COLO668 (cell line): ENCODE measurements around the gene UGT1A4.
"Not testable (repeated sequence)": the region's sequence is repeated elsewhere in the genome, so short reads cannot be mapped to it uniquely, and the experiment has no call there.

Source experiments
- DNase-seq: peaks from one replicate; lab custom pipeline; 2025; ENCODE audit not compliant: unreplicated experiment; lab: John Stamatoyannopoulos, UW

UGT1A4 gene

DNA sequence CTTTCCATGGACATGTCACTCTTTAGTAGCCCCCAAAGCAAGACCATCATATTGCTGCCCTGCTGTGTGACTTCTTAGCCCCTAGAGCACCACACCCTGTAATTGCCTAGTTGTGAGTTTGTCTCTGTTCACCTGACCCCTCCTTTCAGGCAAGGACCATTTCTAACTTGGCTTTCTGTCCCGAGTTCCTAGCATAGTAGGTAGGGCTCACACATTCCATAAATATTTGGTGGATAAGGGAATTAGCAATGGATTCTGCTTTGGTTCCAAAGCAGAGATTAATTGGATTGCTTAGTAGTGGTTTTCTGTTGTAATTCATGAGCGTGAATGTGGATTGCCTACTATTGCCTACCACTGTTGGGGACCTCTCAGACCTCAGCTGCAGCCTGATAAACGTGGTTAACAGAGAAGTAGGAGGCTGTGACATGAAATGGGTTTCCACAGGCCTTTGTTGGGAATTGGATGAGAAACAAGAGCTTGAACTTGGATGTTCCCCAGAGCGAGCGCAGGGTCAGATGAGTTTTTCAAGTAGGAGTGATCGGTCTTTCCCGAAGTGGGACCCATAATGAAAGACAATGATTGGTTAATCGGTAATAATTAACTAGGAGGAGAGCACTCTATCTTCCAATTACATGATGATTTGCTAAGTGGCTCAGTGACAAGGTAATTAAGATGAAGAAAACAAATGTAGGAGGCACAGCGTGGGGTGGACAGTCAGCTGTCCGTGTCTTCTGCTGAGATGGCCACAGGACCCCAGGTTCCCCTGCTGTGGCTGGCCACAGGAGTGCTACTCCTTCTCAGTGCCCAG is 28.1 kb downstream of the UGT1A4 start:
- no peak for DNase-seq

DNA sequence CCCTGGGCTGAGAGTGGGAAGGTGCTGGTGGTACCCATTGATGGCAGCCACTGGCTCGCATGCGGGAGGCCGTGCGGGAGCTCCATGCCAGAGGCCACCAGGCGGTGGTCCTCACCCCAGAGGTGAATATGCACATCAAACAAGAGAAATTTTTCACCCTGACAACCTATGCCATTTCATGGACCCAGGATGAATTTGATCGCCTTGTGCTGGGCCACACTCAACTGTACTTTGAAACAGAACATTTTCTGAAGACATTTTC is 28.7 kb downstream of the UGT1A4 start:
- no peak for DNase-seq

DNA sequence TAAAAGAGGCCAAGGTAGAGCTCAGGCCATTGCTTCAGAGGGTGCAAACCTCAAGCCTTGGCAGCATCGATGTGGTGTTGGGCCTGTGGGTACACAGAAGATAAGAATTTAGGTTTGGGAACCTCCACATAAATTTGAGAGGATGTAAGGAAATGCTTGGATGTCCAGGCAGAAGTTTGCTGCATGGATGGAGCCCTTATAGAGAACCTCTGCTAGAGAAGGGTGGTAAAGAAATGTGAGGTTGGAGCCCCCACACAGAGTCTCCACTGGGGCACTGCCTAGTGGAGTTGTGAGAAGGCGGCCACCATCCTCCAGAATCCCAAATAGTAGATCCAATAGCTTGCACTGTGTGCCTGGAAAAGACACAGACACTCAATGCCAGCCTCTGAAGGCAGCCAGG is 32.2 kb downstream of the UGT1A4 start:
- not testable (repeated sequence) for DNase-seq

DNA sequence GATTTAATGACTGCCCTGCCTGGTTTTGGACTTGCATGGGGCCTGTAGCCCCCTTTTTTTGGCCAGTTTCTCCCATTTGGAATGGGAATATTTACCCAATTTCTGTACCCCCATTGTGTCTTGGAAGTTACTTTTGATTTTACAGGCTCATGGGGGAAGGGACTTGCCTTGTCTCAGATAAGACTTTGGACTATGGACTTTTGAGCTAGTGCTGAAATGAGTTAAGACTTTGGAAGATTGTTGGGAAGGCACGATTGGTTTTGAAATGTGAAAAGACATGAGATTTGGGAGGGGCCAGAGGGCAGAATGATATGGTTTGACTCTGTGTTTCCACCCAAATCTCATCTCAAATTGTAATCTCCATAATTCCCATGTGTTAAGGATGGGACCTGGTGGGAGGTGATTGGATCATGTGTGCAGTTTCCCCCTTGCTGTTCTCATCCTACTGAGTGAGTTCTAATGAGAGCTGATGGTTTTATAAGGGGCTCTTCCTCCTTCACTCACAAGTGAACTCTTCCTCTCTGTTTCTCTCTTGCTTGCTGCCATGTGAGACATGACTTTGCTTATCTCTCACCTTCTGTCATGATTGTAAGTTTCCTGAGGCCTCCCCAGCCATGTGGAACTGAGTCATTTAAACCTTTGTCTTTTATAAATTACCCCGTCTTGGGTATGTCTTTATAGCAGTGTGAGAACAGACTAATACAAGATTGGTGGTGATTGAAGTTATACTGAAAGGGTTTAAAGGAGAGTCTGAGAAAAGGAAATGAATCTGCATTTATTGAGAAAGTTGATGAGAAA is 32.9 kb downstream of the UGT1A4 start:
- DNase-seq: not testable (repeated sequence)

DNA sequence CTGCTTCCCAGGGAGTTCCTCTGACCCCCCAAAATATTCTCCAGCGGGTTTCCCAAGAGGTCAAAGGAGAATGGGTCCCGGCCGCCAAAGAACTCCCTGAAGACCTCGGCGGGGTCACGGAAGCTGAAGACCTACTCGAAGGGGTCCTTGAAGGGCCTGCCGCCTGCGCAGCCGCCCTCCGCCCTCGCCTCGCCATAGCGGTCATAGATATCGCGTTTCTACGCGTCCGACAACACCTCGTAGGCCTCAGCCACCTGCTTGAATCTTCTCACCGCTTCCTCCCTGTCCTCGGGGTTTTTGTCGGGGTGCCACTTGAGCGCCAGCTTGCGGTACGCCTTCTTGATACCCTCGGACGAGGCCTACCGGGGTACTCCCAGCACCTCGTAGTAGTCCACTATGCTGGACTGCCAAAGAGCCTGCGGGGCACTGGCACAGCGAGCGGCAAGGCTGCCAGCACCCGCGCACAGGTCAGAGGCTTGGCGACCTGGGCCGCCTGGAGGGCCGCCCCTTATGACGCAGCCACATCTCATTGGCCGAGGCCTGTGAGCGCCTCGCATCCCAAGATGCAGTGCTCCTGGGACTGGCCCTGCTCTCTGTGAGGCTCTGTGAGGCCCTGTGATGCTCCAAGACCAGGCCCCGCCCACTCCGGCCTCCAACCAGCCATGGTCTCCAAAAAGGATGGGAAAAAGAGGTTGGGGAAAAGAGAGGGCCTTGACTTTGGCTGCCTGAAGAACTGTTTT is 36.5 kb downstream of the UGT1A4 start:
- no peak for DNase-seq

DNA sequence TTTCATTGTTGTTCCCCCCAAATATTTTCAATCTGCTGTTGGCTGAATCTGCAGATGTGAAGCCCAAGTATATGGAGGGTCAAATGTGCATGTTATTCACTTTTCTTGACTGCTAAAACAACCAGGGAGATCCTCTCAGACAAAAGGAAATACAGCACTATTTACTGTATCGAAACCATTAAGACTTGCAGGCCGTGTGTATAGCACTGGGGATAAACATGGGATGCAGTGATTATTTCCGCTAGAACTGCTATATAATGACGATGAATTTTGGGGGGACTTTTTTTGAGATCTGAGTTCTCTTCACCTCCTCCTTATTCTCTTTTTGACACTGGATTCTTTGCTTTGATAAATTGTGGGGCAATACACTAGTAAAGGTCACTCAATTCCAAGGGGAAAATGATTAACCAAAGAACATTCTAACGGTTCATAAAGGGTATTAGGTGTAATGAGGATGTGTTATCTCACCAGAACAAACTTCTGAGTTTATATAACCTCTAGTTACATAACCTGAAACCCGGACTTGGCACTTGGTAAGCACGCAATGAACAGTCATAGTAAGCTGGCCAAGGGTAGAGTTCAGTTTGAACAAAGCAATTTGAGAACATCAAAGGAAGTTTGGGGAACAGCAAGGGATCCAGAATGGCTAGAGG is 38.0 kb downstream of the UGT1A4 start:
- DNase-seq: no peak

DNA sequence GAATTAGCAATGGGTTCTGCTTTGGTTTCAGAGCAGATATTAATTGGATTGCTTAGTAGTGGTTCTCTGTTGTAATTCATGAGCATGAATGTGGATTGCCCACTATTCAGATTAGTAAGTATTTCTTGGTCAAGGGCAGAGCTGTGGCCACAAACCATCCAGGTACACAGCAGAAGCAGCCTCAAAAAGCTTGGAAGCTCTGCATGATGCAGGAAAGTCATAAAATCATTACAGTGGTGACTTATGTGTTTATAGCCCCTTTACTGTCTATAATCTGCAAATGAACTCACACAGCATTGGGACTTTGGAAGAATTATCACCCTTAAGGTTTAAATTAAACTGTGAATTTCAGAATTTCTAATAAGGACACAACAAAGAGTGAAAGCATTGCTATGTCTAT is 39.6 kb downstream of the UGT1A4 start:
- DNase-seq: no peak

DNA sequence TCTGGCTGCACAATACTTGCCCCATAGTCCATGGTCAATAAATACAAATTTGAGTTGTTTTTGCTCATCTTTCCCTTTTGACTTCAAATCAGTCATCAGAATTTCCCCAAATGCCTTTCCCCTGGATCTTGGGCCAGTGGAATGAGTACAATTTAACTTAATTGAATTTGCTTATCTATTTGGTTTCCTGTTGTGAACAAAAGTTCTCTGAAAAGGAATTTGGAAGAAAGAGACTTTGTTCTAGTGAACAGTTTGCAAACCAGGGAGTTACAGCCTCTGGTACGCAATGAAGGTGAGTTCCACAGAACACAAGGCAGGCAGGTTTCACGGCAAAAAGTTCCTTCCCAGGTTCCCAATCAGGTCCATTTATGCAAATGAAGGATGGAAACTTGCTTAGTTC is 40.3 kb downstream of the UGT1A4 start:
- no peak for DNase-seq

DNA sequence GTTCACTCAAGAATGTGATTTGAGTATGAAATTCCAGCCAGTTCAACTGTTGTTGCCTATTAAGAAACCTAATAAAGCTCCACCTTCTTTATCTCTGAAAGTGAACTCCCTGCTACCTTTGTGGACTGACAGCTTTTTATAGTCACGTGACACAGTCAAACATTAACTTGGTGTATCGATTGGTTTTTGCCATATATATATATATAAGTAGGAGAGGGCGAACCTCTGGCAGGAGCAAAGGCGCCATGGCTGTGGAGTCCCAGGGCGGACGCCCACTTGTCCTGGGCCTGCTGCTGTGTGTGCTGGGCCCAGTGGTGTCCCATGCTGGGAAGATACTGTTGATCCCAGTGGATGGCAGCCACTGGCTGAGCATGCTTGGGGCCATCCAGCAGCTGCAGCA is 41.5 kb downstream of the UGT1A4 start, which contains the start of gene UGT1A1:
UGT1A1 (plus strand) TSS at position 228 of the 400 bp plus-strand sequence; CDS start at position 246, 18 bp downstream.
- no peak for DNase-seq

DNA sequence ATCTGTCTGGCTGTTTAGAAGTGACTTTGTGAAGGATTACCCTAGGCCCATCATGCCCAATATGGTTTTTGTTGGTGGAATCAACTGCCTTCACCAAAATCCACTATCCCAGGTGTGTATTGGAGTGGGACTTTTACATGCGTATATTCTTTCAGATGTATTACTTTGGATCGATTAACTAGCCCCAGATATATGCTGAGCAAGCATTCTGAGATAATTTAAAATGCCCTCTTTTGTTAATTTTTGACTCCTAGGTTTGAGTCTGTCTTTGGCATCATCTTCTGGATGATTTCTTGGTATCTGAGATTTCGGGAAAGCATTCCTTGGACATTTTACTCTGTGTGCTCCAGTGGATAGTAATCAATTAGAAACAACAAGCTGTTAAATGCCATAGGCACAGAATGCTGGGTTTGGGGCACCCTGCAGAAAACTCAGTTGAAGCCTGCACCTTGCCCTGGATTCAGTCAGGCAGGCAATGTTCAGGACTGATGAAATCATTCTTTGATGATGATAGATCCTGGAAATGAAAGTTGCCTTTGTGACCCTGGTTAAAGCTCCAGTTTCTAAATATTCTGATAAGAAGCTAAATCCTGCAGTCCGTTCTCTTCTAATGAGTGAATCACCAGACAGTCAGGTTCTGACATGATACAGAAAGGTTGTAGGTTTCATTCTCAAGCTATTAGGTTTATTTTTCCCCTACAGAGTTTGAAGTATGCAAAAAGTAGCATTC is 42.7 kb downstream of the UGT1A4 start:
- no peak for DNase-seq

DNA sequence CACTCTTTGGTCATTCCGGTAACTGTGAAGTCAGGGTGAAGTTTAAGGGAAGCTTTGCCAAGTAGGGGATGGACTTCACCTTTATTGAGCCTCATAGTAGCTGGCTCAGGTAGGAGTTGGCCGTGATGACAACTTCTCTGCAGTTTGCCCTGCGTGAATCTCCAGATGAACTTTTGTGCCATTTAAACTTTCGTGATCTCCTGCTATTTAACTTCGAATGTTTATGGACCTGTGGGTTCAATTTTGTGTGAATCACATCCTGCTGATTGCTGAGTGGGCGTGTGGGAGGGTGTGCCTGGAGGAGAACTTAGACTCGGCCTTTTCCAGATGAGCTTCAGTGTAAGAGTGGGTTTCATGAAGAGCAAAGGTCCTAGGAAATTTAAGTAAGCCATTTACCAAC is 45.7 kb downstream of the UGT1A4 start:
- no peak for DNase-seq

DNA sequence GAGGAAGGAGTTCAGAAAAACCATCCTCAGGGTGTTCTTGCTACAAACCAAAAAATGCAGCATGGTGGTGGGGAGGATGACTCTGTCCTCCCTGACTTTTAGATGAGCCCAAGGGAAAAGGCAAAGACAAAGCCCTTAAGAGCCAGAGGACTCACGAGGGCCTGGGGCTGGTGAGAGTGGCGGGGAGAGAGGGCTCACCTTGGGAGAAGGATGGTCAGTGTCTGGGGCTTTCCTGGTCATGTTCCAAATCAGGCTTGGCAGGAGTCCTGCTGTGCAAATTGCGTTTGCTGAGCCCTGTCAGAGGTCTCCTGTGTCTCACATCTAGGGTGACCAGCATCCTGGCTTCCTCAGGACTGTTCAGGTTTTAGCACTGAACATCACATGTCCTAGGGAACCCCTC is 46.2 kb downstream of the UGT1A4 start:
- no peak for DNase-seq

DNA sequence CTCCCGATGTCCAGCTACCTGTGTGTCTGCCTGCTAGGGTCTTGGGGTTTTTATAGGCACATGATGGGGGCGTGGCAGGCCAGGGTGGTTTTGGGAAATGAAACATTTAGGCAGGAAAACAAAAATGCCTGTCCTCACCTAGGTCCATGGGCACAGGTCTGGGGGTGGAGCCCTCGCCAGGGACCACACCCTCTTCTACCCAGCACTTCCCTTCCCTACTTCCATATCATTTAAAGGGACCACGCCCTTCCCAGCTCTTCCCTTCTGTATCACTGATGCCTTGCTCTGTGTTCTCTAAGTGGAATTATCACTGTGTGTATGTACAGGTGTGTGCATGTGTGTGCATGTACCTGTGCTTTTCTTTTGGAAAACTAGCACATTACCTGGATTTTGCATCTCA is 47.9 kb downstream of the UGT1A4 start:
- no peak for DNase-seq

DNA sequence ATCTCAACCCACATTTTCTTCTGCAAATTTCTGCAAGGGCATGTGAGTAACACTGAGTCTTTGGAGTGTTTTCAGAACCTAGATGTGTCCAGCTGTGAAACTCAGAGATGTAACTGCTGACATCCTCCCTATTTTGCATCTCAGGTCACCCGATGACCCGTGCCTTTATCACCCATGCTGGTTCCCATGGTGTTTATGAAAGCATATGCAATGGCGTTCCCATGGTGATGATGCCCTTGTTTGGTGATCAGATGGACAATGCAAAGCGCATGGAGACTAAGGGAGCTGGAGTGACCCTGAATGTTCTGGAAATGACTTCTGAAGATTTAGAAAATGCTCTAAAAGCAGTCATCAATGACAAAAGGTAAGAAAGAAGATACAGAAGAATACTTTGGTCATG is 49.5 kb downstream of the UGT1A4 start:
- DNase-seq: no peak

DNA sequence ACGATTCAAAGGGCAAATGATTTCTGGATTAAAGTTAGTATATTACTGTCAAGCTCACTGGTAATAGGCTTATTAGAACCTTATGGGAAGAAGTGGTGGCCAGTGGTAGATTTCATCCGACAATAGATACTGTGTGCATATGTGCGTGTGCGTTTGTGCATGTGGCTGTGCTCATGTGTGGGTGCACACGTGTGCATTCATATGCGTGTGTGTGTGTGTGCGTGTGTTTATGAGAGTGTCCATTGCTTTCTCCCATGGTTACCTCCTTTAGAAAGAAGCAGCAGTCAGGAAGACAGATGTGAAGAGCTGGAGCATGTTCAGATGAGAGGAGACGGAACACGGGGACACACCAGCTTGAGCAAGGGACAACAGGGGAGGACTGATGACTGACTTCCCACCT is 50.7 kb downstream of the UGT1A4 start:
- no peak for DNase-seq

DNA sequence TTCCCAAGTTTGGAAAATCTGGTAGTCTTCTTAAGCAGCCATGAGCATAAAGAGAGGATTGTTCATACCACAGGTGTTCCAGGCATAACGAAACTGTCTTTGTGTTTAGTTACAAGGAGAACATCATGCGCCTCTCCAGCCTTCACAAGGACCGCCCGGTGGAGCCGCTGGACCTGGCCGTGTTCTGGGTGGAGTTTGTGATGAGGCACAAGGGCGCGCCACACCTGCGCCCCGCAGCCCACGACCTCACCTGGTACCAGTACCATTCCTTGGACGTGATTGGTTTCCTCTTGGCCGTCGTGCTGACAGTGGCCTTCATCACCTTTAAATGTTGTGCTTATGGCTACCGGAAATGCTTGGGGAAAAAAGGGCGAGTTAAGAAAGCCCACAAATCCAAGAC is 53.6 kb downstream of the UGT1A4 start:
- DNase-seq: no peak

DNA sequence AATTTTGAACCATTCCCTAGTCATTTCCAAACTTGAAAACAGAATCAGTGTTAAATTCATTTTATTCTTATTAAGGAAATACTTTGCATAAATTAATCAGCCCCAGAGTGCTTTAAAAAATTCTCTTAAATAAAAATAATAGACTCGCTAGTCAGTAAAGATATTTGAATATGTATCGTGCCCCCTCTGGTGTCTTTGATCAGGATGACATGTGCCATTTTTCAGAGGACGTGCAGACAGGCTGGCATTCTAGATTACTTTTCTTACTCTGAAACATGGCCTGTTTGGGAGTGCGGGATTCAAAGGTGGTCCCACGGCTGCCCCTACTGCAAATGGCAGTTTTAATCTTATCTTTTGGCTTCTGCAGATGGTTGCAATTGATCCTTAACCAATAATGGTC is 54.0 kb downstream of the UGT1A4 start:
- DNase-seq: no peak

DNA sequence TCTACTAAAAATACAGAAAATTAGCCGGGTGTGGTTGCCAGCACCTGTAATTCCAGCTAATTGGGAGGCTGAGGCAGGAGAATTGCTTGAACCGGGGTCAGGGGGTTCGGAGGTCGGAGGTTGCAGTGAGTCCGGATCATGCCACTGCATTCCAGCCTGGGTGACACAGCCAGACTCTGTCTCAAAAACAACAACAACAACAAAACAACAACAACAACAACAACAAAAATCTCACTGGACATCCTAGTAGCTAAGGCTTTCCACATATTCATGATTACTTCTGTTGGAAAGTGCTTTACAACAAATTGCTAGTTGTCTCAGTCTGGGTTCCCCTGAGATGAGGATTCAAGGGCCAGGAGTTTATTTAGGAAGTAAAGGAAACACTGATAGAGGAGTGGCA is 55.3 kb downstream of the UGT1A4 start:
- DNase-seq: no peak

DNA sequence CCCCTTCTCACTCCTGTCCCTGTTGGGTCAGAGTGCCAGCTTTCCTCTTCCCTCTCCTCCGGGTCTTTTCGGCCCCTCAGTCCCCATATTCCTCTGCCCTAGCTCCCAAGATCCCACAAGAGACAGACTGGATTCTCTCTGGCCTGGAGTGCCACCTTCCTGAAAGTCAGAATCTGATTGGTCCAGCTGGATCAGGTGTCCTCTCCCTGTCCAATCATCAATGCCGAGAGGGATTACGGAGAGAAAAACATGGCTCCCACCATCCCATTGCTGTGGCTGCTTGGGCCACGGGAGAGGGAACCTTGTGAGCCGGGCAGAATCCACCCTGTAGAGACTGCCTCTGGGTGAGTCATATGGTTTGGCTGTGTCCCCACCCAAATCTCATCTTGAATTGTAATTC is 56.9 kb downstream of the UGT1A4 start:
- DNase-seq: no peak

DNA sequence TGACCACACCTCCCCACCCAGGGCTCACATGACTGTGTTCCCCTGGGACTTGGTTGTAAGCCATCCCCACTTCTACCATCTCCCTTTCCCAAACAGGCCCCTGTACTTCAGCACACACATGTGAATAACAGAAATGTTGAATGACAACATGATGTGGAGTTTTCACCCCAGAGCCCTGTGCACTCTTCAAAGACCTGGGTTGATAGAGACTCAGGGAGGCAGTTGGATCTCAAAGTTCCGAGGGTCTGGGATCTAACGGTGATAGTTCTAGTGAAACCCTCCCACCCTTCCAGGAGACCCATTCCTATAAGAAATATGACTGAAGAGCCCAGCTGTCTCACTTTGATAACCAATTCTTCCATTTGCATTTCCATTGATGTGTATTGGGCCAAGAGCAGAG is 59.5 kb downstream of the UGT1A4 start, which contains the start of gene MROH2A:
MROH2A (plus strand) TSS at position 301 of the 400 bp plus-strand sequence. CDS start 1,029 bp downstream, outside the sequence.
- DNase-seq: no peak

DNA sequence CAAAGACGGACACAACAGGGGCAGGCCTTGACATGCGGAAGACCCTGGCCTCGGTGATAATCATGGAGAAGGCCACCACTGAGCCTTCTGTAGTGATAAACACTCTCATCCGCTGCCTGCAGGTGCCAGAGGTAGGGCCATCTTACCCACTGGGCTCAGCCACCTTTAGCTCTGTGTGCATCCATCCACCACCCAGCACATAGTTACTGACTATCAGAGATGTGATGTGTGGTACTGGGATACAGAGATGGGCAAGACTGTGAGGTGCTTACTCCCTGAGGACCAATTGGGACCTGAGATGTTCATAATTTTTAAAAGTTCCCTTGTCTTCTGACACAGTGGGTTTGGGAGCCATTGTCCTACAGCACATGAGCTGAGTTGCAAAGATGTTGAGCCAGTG is 61.2 kb downstream of the UGT1A4 start:
- no peak for DNase-seq
